SU-DHL-6 (cell line): ENCODE results near the gene BTG4.

Experiments used
- H2AFZ ChIP-seq: fragments of 200-600 bp; sonication (generic); 2 replicates; pipeline ENCODE4 v1.6.1; 2014; ENCODE audit warnings: low read depth, mild to moderate bottlenecking, moderate library complexity, mixed read lengths, antibody characterized with exemption, low read length; ENCODE audit not compliant: severe bottlenecking
- H3F3A ChIP-seq: fragments of 200-600 bp; shearing (Covaris generic); 2 replicates; pipeline ENCODE4 v1.6.0; 2016; ENCODE audit warnings: antibody characterized with exemption, mild to moderate bottlenecking; ENCODE audit not compliant: insufficient read depth
- H3K27ac ChIP-seq: fragments of 200-600 bp; sonication (generic); 2 replicates; pipeline ENCODE4 v1.5.1; 2016; ENCODE audit warnings: low read depth, mild to moderate bottlenecking, low read length, moderate library complexity, mixed read lengths
- H3K27me3 ChIP-seq: fragments of 200-600 bp; sonication (generic), shearing (Covaris generic); 2 replicates; pipeline ENCODE4 v1.6.0; 2014; ENCODE audit warnings: mild to moderate bottlenecking, low read length
- H3K36me3 ChIP-seq: fragments of 200-600 bp; sonication (generic); 2 replicates; pipeline ENCODE4 v1.6.1; 2014; ENCODE audit warnings: mild to moderate bottlenecking, low read length, mixed read lengths
- H3K4me2 ChIP-seq: fragments of 300-600, 200-600 bp; shearing (Covaris generic), sonication (generic); 2 replicates; pipeline ENCODE4 v1.6.0; 2014; ENCODE audit warnings: low read length, low read depth, mild to moderate bottlenecking; ENCODE audit not compliant: poor library complexity, severe bottlenecking
- H3K4me3 ChIP-seq: fragments of 200-600 bp; sonication (generic); 2 replicates; pipeline ENCODE4 v1.5.1; 2014; ENCODE audit warnings: antibody characterized with exemption, low read length, mild to moderate bottlenecking, mixed read lengths; ENCODE audit not compliant: insufficient read depth, poor library complexity, severe bottlenecking
- H3K79me2 ChIP-seq: fragments of 200-600 bp; sonication (generic); 2 replicates; pipeline ENCODE4 v1.6.1; 2014; ENCODE audit warnings: mild to moderate bottlenecking, low read length, moderate library complexity; ENCODE audit not compliant: insufficient read depth
- H3K9ac ChIP-seq: fragments of 200-600 bp; sonication (generic); 2 replicates; pipeline ENCODE4 v1.7.0; 2014; ENCODE audit warnings: mild to moderate bottlenecking, low read length
- H3K9me2 ChIP-seq: fragments of 200-600 bp; sonication (generic); replicated peaks from 2 replicates; pipeline ENCODE4 v1.6.1; 2014; ENCODE audit warnings: low read length; ENCODE audit not compliant: insufficient read depth
- H3K9me3 ChIP-seq: fragments of 200-600 bp; sonication (generic); 2 replicates; pipeline ENCODE4 v1.6.1; 2014; ENCODE audit warnings: low read length, mixed read lengths; ENCODE audit not compliant: insufficient read depth
- H4K20me1 ChIP-seq: fragments of 200-600 bp; sonication (generic); 2 replicates; pipeline ENCODE4 v1.6.1; 2014; ENCODE audit warnings: low read depth, mild to moderate bottlenecking, antibody characterized with exemption, low read length, moderate library complexity, mixed read lengths
- EZH2phosphoT487 ChIP-seq: fragments of 200-600 bp; sonication (generic), shearing (Covaris generic); conservative IDR thresholded peaks from 2 replicates; pipeline ENCODE4 v1.6.1; 2018; ENCODE audit warnings: mild to moderate bottlenecking, antibody characterized with exemption, low read length, moderate library complexity, mixed read lengths
- TF ChIP-seq, protein P1 (sequence below): fragments of 200-600 bp; sonication (generic); IDR thresholded peaks from one replicate; pipeline ENCODE4 v1.5.1; 2017; ENCODE audit warnings: antibody characterized with exemption, mild to moderate bottlenecking, low read length, moderate library complexity; ENCODE audit not compliant: insufficient read depth, poor library complexity, severe bottlenecking

Gene BTG4

GRCh38 chr11:111456859-111457730 is 55.1 kb downstream of the BTG4 start:
- H3K4me2 ChIP-seq, result no peak overlapping the region
- no peak overlapping the region for H3K27ac ChIP-seq
- H2AFZ ChIP-seq, result no peak overlapping the region
- H3K79me2 ChIP-seq, result no peaks in the 10 kb centered on the region
- no peak overlapping the region for H3K4me3 ChIP-seq
- no peaks in the 10 kb centered on the region for H4K20me1 ChIP-seq
- no peaks in the 10 kb centered on the region for H3K36me3 ChIP-seq
- H3K9me2 ChIP-seq, result no peaks in the 10 kb centered on the region
- no peak for TF ChIP-seq EZH2phosphoT487
- TF ChIP-seq, protein P1, sequence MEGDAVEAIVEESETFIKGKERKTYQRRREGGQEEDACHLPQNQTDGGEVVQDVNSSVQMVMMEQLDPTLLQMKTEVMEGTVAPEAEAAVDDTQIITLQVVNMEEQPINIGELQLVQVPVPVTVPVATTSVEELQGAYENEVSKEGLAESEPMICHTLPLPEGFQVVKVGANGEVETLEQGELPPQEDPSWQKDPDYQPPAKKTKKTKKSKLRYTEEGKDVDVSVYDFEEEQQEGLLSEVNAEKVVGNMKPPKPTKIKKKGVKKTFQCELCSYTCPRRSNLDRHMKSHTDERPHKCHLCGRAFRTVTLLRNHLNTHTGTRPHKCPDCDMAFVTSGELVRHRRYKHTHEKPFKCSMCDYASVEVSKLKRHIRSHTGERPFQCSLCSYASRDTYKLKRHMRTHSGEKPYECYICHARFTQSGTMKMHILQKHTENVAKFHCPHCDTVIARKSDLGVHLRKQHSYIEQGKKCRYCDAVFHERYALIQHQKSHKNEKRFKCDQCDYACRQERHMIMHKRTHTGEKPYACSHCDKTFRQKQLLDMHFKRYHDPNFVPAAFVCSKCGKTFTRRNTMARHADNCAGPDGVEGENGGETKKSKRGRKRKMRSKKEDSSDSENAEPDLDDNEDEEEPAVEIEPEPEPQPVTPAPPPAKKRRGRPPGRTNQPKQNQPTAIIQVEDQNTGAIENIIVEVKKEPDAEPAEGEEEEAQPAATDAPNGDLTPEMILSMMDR, result no peak
- no peaks in the 10 kb centered on the region for H3K27me3 ChIP-seq
- no peaks in the 10 kb centered on the region for H3K9me3 ChIP-seq
- H3F3A ChIP-seq, result no peaks in the 10 kb centered on the region
- no peak overlapping the region for H3K9ac ChIP-seq

GRCh38 chr11:111456086-111456858 is 55.9 kb downstream of the BTG4 start:
- no peak overlapping the region for H3K4me3 ChIP-seq
- H3K9ac ChIP-seq, result no peak overlapping the region
- H3K36me3 ChIP-seq, result no peaks in the 10 kb centered on the region
- no peak overlapping the region for H3K27ac ChIP-seq
- no peaks in the 10 kb centered on the region for H4K20me1 ChIP-seq
- no peak overlapping the region for H3K4me2 ChIP-seq
- H3K9me3 ChIP-seq, result no peaks in the 10 kb centered on the region
- H3K27me3 ChIP-seq, result no peaks in the 10 kb centered on the region
- TF ChIP-seq, protein P1, result no peak
- no peak for TF ChIP-seq EZH2phosphoT487
- H3F3A ChIP-seq, result no peaks in the 10 kb centered on the region
- H3K9me2 ChIP-seq, result no peaks in the 10 kb centered on the region
- H2AFZ ChIP-seq, result no peak overlapping the region
- H3K79me2 ChIP-seq, result no peaks in the 10 kb centered on the region

DNA sequence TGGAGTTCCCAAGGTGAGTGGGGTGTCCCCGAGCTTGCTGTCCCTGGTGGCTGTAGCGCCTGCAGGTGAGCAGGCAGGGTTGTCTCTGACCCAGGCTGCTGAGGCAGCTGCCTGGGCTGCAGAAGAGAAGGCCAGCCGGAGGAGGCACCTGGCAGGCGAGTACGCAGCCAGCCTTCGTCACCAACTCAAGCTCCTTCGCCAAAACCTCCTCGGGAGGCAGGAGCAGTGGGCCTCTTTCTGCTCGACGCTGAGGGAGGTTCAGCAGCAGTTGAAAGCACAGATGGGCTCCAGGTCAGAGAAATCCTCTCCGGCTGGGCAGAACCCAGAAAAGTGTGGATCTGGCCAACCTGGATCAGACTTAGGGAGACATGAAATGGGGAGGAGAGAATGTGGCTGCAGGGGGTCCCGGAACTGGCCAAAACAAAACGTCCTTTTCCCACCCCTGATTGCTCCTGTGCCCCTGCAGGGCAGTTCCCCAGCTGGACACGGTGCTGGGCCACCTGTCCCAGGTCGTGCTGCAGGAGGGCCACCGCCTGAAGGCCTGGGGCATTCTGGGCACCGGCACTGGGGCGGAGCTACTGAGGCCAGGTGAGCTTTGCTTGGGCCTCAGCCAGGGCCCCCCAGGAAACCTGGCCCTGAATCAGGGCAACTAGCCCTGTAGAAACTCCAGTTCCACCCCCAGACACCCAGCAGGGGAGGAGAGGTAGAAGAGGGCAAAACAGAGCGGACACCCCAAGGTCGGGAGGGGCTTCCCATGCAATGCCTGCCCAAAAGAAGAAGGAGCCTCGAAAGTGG is 56.7 kb downstream of the BTG4 start:
- Histone ChIP-seq H3K27ac (no peak overlapping the region), H3K4me3 (no peak overlapping the region), H2AFZ (no peak overlapping the region), H4K20me1 (no peaks in the 10 kb centered on the region), H3K79me2 (no peaks in the 10 kb centered on the region), H3K9ac (no peak overlapping the region), H3K36me3 (no peaks in the 10 kb centered on the region), H3F3A (no peaks in the 10 kb centered on the region), H3K4me2 (no peak overlapping the region), H3K9me2 (no peaks in the 10 kb centered on the region), H3K9me3 (no peaks in the 10 kb centered on the region), H3K27me3 (no peaks in the 10 kb centered on the region)
- TF ChIP-seq, protein P1, result no peak
- TF ChIP-seq EZH2phosphoT487, result no peak
